Parathyroid adenoma (tissue), 2 donors: Measurements from ENCODE around the gene PPOX.

Source experiments
- H2AFZ ChIP-seq: fragments of 300-600 bp; sonication (generic); one replicate; pipeline ENCODE4 v1.7.0; 2017; ENCODE audit warnings: antibody characterized with exemption, mild to moderate bottlenecking
- H3K27ac ChIP-seq: fragments of 300-600 bp; sonication (generic); one replicate; pipeline ENCODE4 v1.7.0; 2017
- H3K27me3 ChIP-seq: fragments of 300-600 bp; sonication (generic); one replicate; pipeline ENCODE4 v1.7.0; 2017; ENCODE audit warnings: low read length; ENCODE audit not compliant: control insufficient read depth, insufficient read depth
- H3K36me3 ChIP-seq: fragments of 300-600 bp; sonication (generic); one replicate; pipeline ENCODE4 v1.7.0; 2017; ENCODE audit warnings: low read length; ENCODE audit not compliant: control insufficient read depth, insufficient read depth
- H3K4me1 ChIP-seq: fragments of 300-600 bp; sonication (generic); one replicate; pipeline ENCODE4 v1.7.0; 2017; ENCODE audit warnings: control low read depth
- H3K4me2 ChIP-seq: fragments of 300-600 bp; sonication (generic); one replicate; pipeline ENCODE4 v1.7.0; 2017; ENCODE audit warnings: low read length
- H3K4me3 ChIP-seq: fragments of 300-600 bp; sonication (generic); one replicate; pipeline ENCODE4 v1.7.0; 2017; ENCODE audit warnings: low read depth, low read length
- H3K79me2 ChIP-seq: fragments of 300-600 bp; sonication (generic); one replicate; pipeline ENCODE4 v1.7.0; 2017; ENCODE audit warnings: control low read depth
- H3K9ac ChIP-seq: fragments of 300-600 bp; sonication (generic); one replicate; pipeline ENCODE4 v1.7.0; 2017; ENCODE audit warnings: mild to moderate bottlenecking
- H3K9me3 ChIP-seq: fragments of 300-600 bp; sonication (generic); one replicate; pipeline ENCODE4 v1.7.0; 2017; ENCODE audit warnings: low read length; ENCODE audit not compliant: control insufficient read depth
- TF ChIP-seq, protein P1 (sequence below): fragments of 300-600 bp; sonication (generic); IDR thresholded peaks from one replicate; pipeline ENCODE4 v1.7.0; 2017; ENCODE audit warnings: antibody characterized with exemption, mild to moderate bottlenecking
- donor health status: primary hyperparathyroidism.

The PPOX gene

DNA sequence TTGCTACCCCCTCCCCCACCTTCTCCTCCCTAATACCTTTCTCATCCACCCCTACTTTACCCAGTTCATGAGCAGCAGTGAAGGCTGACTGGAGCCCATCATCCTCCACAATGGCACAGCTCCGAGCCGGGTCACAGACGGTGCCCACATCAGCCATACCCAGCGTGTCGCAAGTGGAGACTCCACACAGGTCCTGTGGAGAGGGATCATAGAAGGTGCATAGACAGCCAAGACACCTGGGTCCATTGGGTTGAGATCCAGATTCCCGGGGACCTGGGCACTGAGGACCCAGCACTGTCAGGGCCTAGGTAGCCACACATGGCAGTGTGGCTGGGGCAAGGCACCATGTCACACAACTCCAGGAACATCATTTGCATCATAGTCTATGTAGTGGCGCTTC lies 29.9 kb downstream of the PPOX start:
- no peak overlapping the region for H3K4me2 ChIP-seq
- H3K9me3 ChIP-seq: no peaks in the 10 kb centered on the region
- H3K27me3 ChIP-seq: no peaks in the 10 kb centered on the region
- H3K4me1 ChIP-seq: no peaks in the 10 kb centered on the region
- H3K36me3 ChIP-seq: no peaks in the 10 kb centered on the region
- no peak overlapping the region for H3K4me3 ChIP-seq
- TF ChIP-seq, protein P1, sequence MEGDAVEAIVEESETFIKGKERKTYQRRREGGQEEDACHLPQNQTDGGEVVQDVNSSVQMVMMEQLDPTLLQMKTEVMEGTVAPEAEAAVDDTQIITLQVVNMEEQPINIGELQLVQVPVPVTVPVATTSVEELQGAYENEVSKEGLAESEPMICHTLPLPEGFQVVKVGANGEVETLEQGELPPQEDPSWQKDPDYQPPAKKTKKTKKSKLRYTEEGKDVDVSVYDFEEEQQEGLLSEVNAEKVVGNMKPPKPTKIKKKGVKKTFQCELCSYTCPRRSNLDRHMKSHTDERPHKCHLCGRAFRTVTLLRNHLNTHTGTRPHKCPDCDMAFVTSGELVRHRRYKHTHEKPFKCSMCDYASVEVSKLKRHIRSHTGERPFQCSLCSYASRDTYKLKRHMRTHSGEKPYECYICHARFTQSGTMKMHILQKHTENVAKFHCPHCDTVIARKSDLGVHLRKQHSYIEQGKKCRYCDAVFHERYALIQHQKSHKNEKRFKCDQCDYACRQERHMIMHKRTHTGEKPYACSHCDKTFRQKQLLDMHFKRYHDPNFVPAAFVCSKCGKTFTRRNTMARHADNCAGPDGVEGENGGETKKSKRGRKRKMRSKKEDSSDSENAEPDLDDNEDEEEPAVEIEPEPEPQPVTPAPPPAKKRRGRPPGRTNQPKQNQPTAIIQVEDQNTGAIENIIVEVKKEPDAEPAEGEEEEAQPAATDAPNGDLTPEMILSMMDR: no peak
- H3K27ac ChIP-seq: peak overlapping the region; percentile 98
- no peak overlapping the region for H2AFZ ChIP-seq
- H3K9ac ChIP-seq: no peak overlapping the region
- no peaks in the 10 kb centered on the region for H3K79me2 ChIP-seq

DNA sequence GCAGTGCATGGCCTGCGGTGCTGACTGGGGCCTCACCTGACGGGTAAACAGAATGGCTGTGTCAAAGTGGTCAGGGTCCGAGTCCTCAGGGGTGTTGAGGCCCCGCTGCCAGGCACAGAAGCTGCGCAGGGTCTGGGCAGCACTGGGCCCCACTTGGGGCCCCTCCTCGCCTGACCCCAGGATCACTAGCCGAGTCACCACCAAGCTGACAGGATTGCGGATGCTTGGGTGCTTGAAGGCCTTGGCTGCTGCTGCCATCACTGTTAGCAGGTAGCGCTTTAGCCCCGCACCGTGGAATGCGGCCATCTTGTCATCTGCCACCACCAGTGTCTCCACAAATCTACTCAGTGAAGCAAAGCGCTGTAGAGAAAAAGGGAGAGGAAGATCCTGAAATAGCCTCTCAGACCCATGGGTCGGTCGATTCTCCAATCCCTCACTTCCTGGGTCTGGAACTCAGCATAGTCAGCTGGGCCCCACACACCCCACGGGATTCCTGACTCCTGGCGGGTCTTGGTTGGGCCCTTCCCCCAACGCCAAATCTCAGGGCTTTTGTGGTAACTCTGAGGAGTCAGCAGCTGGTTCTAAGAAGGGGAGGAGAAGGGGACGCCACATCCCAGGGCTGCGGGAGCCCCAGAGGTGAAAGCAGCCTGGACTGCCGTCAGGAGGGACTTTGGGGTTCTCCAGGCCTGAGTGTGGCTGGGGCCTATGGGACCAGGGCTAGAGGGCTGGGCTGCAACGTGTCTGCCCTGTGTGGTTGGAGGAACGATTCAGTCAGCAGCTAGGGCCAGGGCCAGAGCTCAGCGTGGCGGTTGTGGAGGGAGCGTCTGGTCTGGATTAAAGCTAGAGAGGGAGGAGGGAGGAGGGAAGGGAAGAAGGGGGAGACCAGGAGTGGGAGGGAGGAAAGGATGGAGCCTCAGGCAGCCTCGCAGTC lies 30.6 kb downstream of the PPOX start:
- H3K27ac ChIP-seq: peak overlapping the region; percentile 98

DNA sequence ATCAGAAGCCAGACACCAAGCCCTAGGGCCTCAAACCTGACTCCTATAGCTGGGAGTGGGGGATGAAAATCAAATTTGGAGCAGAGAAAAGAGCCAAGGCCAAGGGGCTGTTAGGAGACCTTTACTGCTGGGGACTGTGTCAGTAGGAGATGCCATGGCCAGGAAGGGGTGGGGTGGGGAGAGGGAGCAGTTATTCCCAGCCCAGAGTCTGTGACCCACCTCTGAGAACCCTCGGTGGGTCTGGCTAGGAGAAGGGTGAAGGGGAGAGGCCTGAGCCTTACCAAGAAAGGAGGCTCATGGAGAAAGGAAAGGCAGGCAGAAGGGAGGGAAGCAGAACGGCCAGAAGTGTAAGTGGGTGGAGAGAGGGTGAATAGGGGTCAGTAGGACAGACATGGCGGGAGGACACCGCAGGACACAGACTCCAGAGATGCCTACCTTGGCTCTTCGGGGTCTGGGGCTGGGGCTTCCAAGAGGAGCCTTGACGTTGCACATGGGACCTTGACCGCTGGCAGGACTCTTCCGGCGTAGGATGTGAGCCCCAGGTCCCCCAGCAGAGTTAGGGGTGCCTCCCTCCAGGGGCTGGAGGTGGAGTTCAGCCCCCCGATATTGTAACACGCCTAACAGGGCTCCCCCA lies 31.5 kb downstream of the PPOX start:
- no peak overlapping the region for H2AFZ ChIP-seq
- H3K79me2 ChIP-seq: peaks cover 2% of the 10 kb centered on the region
- TF ChIP-seq, protein P1: no peak
- H3K9me3 ChIP-seq: no peaks in the 10 kb centered on the region
- no peaks in the 10 kb centered on the region for H3K27me3 ChIP-seq
- peaks cover 2% of the 10 kb centered on the region for H3K4me1 ChIP-seq
- H3K4me2 ChIP-seq: peak overlapping the region; percentile 17
- H3K27ac ChIP-seq: peak overlapping the region; percentile 98
- no peaks in the 10 kb centered on the region for H3K36me3 ChIP-seq
- H3K4me3 ChIP-seq: no peak overlapping the region
- H3K9ac ChIP-seq: no peak overlapping the region

More for the DNA sequence above, 30.6 kb downstream of the PPOX start:
- no peaks in the 10 kb centered on the region for H3K9me3 ChIP-seq
- H3K4me1 ChIP-seq: peaks cover under 1% of the 10 kb centered on the region
- H3K36me3 ChIP-seq: no peaks in the 10 kb centered on the region
- H3K4me2 ChIP-seq: no peak overlapping the region
- H3K27me3 ChIP-seq: no peaks in the 10 kb centered on the region
- H3K4me3 ChIP-seq: no peak overlapping the region
- H3K79me2 ChIP-seq: no peaks in the 10 kb centered on the region
- H2AFZ ChIP-seq: no peak overlapping the region
- TF ChIP-seq, protein P1: no peak
- no peak overlapping the region for H3K9ac ChIP-seq

DNA sequence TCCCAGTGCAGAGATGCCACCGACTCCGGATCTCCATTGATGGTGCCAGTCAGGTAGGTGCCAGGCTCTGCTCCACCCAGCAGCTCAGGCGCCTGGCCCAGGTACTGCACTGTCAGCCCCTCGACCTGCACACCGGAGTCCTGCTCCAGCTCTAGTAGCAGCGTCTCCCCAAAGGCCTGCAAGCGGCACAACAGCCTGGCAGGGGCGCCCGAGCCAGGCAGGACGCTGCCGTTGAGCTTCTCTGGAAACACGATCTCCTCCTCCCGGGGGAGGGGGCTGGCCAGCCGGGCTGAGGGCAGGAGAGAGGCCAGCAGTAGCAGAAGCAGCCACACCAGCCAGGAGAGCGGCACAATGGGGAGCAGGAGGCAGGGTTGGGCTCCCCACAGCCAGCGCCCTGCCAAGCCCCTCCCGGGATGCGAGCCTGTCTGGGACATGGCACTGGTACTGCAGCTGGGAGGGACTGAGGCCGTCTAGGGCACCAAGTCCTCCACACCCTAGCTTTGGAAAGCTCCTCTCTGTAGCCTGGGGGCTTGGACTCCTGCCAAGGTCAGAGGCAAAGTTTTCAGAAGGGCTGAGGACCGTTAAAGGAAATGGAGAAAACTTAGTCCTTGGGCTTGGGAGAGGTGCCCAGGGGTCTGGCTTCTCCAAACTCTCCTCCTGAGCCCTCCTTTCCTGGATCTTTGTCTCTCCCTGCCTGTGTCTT lies 32.1 kb downstream of the PPOX start:
- H3K9me3 ChIP-seq: no peaks in the 10 kb centered on the region
- H3K79me2 ChIP-seq: peaks cover 9% of the 10 kb centered on the region
- H3K4me2 ChIP-seq: peak overlapping the region; percentile 17
- peaks cover 4% of the 10 kb centered on the region for H3K4me1 ChIP-seq
- H2AFZ ChIP-seq: peak overlapping the region; percentile 34
- no peaks in the 10 kb centered on the region for H3K36me3 ChIP-seq
- H3K9ac ChIP-seq: no peak overlapping the region
- H3K27me3 ChIP-seq: no peaks in the 10 kb centered on the region
- TF ChIP-seq, protein P1: no peak
- H3K27ac ChIP-seq: peak overlapping the region; percentile 98
- H3K4me3 ChIP-seq: peak overlapping the region; percentile 23
